Measurements from ENCODE around the gene HELZ. TPM values are rescaled to one million over a fixed set of nuclear protein-coding genes. Genes with fewer than 3 reads are reported as not detected.

Gene HELZ
- total and polyA plus RNA-seq, 4 donors: 3.8 to 69.2 (median 25.7) TPM

DNA sequence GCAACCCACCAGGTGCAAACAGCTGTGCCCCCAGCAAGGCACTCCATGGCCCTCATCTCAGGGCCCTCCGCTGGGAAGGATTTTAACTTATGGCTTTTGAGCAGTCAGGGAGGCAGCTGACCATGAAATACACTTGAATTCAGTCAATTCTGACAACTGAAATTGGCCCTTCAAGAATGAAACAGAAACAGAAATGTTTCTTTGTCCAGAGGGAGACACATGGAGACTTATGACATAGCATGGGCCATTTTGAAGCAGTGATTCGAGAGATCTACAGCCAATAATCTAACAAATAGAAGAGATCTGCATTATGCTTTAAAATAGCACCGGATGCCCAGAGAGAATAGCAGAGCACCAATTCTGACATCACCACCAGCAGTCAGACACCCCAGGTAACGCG lies 193.2 kb downstream of the HELZ start:
- Histone ChIP-seq H3K9me3 (ENCODE audit: control insufficient read depth in 4 of 4, low read length in 3 of 4) (peaks cover 3 to 14% (median 4%) of the 10 kb centered on the region in 4 donors), H3K27me3 (ENCODE audit: control insufficient read depth in 4 of 4, insufficient read depth in 4 of 4, low read length in 3 of 4) (no peaks in the 10 kb centered on the region), H3K36me3 (ENCODE audit: control insufficient read depth in 4 of 4, insufficient read depth in 3 of 4, low read depth in 1 of 4, low read length in 3 of 4) (no peaks in the 10 kb centered on the region), H3K4me3 (ENCODE audit: low read depth in 1 of 3, low read length in 3 of 3) (no peak overlapping the region), H3K27ac (ENCODE audit: low read depth in 1 of 2, low read length in 2 of 2) (no peak overlapping the region), H3K9ac (ENCODE audit: low read depth in 1 of 2, low read length in 2 of 2) (no peak overlapping the region), H3K4me1 (ENCODE audit: control insufficient read depth in 4 of 4, insufficient read depth in 4 of 4, low read length in 3 of 4) (no peaks in the 10 kb centered on the region)
- WGBS: 96% methylated on average over 5 of the region's 5 CpGs
- no peak for DNase-seq (ENCODE audit: low spot score)
- TF ChIP-seq SP1 (IDR thresholded peaks at IDR 0.05) (no peak), JUND (IDR thresholded peaks at IDR 0.05) (no peak), EGR1 (IDR thresholded peaks at IDR 0.05; ENCODE audit: low read depth in 2 of 2) (no peak), RXRA (IDR thresholded peaks at IDR 0.05) (no peak), NR2F2 (IDR thresholded peaks at IDR 0.05) (no peak), HNF4G (IDR thresholded peaks at IDR 0.05) (no peak), FOXA1 (IDR thresholded peaks at IDR 0.05) (no peak), GABPA (IDR thresholded peaks at IDR 0.05 in 1 of 2, conservative IDR thresholded peaks at IDR 0.05 in 1 of 2) (no peak), TAF1 (conservative IDR thresholded peaks at IDR 0.05) (no peak), FOXA2 (IDR thresholded peaks at IDR 0.05) (no peak), YY1 (IDR thresholded peaks at IDR 0.05) (no peak), HNF4A (conservative IDR thresholded peaks at IDR 0.05) (no peak), CTCF (IDR thresholded peaks at IDR 0.05; ENCODE audit: low read depth, low read length, missing input control) (no peak)
- TF ChIP-seq, protein P1, sequence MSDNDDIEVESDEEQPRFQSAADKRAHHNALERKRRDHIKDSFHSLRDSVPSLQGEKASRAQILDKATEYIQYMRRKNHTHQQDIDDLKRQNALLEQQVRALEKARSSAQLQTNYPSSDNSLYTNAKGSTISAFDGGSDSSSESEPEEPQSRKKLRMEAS (IDR thresholded peaks at IDR 0.05): no peak
- TF ChIP-seq, protein P2, sequence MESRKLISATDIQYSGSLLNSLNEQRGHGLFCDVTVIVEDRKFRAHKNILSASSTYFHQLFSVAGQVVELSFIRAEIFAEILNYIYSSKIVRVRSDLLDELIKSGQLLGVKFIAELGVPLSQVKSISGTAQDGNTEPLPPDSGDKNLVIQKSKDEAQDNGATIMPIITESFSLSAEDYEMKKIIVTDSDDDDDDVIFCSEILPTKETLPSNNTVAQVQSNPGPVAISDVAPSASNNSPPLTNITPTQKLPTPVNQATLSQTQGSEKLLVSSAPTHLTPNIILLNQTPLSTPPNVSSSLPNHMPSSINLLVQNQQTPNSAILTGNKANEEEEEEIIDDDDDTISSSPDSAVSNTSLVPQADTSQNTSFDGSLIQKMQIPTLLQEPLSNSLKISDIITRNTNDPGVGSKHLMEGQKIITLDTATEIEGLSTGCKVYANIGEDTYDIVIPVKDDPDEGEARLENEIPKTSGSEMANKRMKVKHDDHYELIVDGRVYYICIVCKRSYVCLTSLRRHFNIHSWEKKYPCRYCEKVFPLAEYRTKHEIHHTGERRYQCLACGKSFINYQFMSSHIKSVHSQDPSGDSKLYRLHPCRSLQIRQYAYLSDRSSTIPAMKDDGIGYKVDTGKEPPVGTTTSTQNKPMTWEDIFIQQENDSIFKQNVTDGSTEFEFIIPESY (IDR thresholded peaks at IDR 0.05): no peak
- TF ChIP-seq, protein P3, sequence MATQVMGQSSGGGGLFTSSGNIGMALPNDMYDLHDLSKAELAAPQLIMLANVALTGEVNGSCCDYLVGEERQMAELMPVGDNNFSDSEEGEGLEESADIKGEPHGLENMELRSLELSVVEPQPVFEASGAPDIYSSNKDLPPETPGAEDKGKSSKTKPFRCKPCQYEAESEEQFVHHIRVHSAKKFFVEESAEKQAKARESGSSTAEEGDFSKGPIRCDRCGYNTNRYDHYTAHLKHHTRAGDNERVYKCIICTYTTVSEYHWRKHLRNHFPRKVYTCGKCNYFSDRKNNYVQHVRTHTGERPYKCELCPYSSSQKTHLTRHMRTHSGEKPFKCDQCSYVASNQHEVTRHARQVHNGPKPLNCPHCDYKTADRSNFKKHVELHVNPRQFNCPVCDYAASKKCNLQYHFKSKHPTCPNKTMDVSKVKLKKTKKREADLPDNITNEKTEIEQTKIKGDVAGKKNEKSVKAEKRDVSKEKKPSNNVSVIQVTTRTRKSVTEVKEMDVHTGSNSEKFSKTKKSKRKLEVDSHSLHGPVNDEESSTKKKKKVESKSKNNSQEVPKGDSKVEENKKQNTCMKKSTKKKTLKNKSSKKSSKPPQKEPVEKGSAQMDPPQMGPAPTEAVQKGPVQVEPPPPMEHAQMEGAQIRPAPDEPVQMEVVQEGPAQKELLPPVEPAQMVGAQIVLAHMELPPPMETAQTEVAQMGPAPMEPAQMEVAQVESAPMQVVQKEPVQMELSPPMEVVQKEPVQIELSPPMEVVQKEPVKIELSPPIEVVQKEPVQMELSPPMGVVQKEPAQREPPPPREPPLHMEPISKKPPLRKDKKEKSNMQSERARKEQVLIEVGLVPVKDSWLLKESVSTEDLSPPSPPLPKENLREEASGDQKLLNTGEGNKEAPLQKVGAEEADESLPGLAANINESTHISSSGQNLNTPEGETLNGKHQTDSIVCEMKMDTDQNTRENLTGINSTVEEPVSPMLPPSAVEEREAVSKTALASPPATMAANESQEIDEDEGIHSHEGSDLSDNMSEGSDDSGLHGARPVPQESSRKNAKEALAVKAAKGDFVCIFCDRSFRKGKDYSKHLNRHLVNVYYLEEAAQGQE (IDR thresholded peaks at IDR 0.05): no peak

DNA sequence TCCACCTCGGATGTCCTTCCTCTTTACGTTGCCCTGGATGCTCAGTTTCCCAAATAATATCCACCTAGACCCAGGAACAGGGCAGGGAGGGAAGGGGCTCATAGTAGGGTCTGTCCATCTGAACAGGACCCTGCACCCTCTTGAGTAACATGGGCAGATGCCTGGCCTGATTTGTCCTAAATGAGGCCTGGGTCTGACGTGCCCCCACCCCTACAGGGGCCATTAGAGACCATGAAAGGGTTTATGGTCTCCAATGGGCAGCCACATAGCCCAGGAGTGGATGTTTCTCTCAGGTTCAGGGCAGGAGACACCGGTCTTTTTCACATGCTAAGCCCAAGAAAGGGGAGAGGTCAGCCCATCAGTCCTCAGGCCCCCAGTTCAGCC lies 193.8 kb downstream of the HELZ start:
- H3K27me3 ChIP-seq (ENCODE audit: control insufficient read depth in 4 of 4, insufficient read depth in 4 of 4, low read length in 3 of 4): no peaks in the 10 kb centered on the region
- H3K9me3 ChIP-seq (ENCODE audit: control insufficient read depth in 4 of 4, low read length in 3 of 4): peaks cover 3 to 14% (median 4%) of the 10 kb centered on the region in 4 donors
- H3K27ac ChIP-seq (ENCODE audit: low read depth in 1 of 2, low read length in 2 of 2): no peak overlapping the region
- H3K36me3 ChIP-seq (ENCODE audit: control insufficient read depth in 4 of 4, insufficient read depth in 3 of 4, low read depth in 1 of 4, low read length in 3 of 4): no peaks in the 10 kb centered on the region
- no peak overlapping the region for H3K9ac ChIP-seq (ENCODE audit: low read depth in 1 of 2, low read length in 2 of 2)
- no peak overlapping the region for H3K4me3 ChIP-seq (ENCODE audit: low read depth in 1 of 3, low read length in 3 of 3)
- 90% methylated on average over 4 of the region's 4 CpGs for WGBS
- H3K4me1 ChIP-seq (ENCODE audit: control insufficient read depth in 4 of 4, insufficient read depth in 4 of 4, low read length in 3 of 4): no peaks in the 10 kb centered on the region
- DNase-seq (ENCODE audit: low spot score): no peak
- TF ChIP-seq CTCF (IDR thresholded peaks at IDR 0.05; ENCODE audit: low read depth, low read length, missing input control): no peak
- TF ChIP-seq, protein P2 (IDR thresholded peaks at IDR 0.05): no peak
- no peak for TF ChIP-seq EGR1 (IDR thresholded peaks at IDR 0.05; ENCODE audit: low read depth in 2 of 2)
- no peak for TF ChIP-seq FOXA2 (IDR thresholded peaks at IDR 0.05)
- TF ChIP-seq FOXA1 (IDR thresholded peaks at IDR 0.05): no peak
- TF ChIP-seq SP1 (IDR thresholded peaks at IDR 0.05): no peak
- no peak for TF ChIP-seq NR2F2 (IDR thresholded peaks at IDR 0.05)
- TF ChIP-seq RAD21 (IDR thresholded peaks at IDR 0.05): no peak
- no peak for TF ChIP-seq HNF4A (conservative IDR thresholded peaks at IDR 0.05)
